WERI-Rb-1 (cell line): Measurements from ENCODE around the gene SEC23B.

Experiments
- DNase-seq: peaks from one replicate; pipeline ENCODE4 v3.0.0-alpha.2; 2020
- H3K27ac ChIP-seq: fragments of 250-450 bp; sonication (Bioruptor Pico); 2 replicates; pipeline ENCODE4 v1.5.1; 2020; ENCODE audit warnings: mild to moderate bottlenecking, moderate library complexity
- H3K27me3 ChIP-seq: fragments of 250-450 bp; sonication (Bioruptor Pico); 2 replicates; pipeline ENCODE4 v1.5.1; 2021; ENCODE audit warnings: mild to moderate bottlenecking, low read depth, moderate library complexity; ENCODE audit not compliant: insufficient read depth, severe bottlenecking
- H3K36me3 ChIP-seq: fragments of 250-450 bp; sonication (Bioruptor Pico); 2 replicates; pipeline ENCODE4 v1.5.1; 2020; ENCODE audit warnings: mild to moderate bottlenecking, moderate library complexity
- H3K4me3 ChIP-seq: 2 replicates; pipeline ENCODE4 v1.5.1; 2011; ENCODE audit warnings: low read depth, mild to moderate bottlenecking, control low read depth, low read length
- H3K9me3 ChIP-seq: fragments of 250-450 bp; sonication (Bioruptor Pico); 2 replicates; pipeline ENCODE4 v1.5.1; 2021; ENCODE audit warnings: mild to moderate bottlenecking, moderate library complexity; ENCODE audit not compliant: severe bottlenecking
- TF ChIP-seq, protein P1 (sequence below): IDR thresholded peaks from 2 replicates; pipeline ENCODE4 v1.5.1; 2011; ENCODE audit warnings: low read depth, mild to moderate bottlenecking, control low read depth, inconsistent platforms, low read length

The SEC23B gene

DNA sequence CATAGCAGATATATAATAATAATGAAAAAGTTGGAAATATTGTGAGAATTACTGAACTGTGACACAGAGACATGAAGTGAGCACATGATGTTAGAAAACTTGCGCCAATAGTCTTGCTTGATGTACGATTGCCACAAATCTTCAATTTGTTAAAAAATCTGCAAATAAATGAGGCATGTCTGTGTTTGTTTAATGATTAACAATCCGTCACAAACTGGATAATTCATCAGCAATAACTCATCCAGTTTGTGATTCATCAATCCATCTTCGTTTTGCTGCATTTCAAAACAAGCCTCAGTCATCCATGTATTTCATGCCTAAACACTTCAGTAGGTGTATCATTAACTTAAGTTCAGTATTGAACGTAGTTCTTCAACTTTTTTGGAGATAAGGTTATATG is 34.0 kb downstream of the SEC23B start:
- Histone ChIP-seq H3K9me3 (no peaks in the 10 kb centered on the region), H3K36me3 (peaks cover 43% of the 10 kb centered on the region), H3K4me3 (no peak overlapping the region), H3K27ac (no peak overlapping the region), H3K27me3 (no peaks in the 10 kb centered on the region)
- DNase-seq, result no peak
- TF ChIP-seq, protein P1, sequence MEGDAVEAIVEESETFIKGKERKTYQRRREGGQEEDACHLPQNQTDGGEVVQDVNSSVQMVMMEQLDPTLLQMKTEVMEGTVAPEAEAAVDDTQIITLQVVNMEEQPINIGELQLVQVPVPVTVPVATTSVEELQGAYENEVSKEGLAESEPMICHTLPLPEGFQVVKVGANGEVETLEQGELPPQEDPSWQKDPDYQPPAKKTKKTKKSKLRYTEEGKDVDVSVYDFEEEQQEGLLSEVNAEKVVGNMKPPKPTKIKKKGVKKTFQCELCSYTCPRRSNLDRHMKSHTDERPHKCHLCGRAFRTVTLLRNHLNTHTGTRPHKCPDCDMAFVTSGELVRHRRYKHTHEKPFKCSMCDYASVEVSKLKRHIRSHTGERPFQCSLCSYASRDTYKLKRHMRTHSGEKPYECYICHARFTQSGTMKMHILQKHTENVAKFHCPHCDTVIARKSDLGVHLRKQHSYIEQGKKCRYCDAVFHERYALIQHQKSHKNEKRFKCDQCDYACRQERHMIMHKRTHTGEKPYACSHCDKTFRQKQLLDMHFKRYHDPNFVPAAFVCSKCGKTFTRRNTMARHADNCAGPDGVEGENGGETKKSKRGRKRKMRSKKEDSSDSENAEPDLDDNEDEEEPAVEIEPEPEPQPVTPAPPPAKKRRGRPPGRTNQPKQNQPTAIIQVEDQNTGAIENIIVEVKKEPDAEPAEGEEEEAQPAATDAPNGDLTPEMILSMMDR, result no peak

DNA sequence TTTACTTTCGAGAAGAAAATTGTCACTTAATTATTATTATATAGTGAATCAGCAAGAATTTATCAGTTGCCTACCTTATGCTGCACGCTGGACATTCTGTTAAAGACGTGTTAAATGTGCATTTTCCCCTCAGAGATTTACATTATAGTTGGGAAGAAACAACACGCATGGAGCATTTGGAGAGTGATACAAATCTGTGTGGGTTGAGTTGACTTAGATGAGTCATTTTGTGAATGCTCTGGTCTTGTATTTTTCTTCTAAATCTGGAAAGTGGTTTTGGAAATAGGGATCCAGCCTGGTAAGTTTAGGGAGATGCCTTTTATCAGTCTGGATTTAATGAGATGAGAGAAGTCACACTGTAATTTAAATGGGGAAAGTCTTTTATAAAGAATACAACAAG is 35.5 kb downstream of the SEC23B start:
- DNase-seq, result no peak
- TF ChIP-seq, protein P1, result no peak
- peaks cover 41% of the 10 kb centered on the region for H3K36me3 ChIP-seq
- no peaks in the 10 kb centered on the region for H3K9me3 ChIP-seq
- H3K27me3 ChIP-seq, result no peaks in the 10 kb centered on the region
- no peak overlapping the region for H3K4me3 ChIP-seq
- H3K27ac ChIP-seq, result no peak overlapping the region

DNA sequence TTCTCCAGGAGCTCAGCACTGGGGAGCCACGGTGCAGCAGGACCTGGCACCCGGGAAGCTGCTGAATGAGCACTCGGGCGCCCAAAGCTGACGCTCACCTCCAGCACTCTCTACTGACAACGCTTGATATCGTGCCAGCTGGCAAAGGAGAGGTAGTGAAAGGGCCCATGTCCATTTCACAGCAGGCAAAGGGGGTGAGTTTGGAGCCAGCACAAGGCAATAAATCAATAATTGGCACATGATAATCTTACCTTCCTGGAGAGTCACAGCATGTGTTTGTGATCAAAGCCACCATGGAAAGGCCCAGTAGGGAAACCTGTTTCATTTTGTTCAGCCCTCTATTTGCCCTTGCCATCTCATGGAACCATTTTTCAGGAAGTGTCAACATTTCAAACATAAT is 36.2 kb downstream of the SEC23B start:
- Histone ChIP-seq H3K4me3 (no peak overlapping the region), H3K9me3 (no peaks in the 10 kb centered on the region), H3K36me3 (peaks cover 44% of the 10 kb centered on the region), H3K27ac (no peak overlapping the region), H3K27me3 (no peaks in the 10 kb centered on the region)
- no peak for DNase-seq
- TF ChIP-seq, protein P1, result no peak

DNA sequence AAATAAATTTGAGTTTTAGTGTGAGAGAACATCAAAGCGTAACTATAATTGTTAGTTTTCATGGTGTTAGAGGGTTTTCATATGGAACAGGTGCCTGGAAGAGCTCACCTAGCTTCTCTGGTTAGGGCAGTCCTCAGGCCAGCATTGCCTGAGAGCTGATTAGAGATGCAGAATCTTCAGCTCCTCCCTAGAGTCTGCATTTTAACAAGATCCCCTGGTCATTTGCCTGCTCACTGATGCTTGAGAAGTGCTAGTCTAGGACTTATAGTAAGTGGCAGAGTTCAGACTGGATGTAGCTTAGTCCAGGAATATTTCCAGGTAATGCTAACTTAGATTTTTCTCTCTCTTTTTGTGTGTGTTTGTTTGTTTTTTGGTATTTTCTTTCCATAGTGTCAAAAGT is 37.8 kb downstream of the SEC23B start:
- TF ChIP-seq, protein P1, result no peak
- Histone ChIP-seq H3K27me3 (no peaks in the 10 kb centered on the region), H3K9me3 (no peaks in the 10 kb centered on the region), H3K27ac (no peak overlapping the region), H3K4me3 (no peak overlapping the region), H3K36me3 (peaks cover 55% of the 10 kb centered on the region)
- no peak for DNase-seq

DNA sequence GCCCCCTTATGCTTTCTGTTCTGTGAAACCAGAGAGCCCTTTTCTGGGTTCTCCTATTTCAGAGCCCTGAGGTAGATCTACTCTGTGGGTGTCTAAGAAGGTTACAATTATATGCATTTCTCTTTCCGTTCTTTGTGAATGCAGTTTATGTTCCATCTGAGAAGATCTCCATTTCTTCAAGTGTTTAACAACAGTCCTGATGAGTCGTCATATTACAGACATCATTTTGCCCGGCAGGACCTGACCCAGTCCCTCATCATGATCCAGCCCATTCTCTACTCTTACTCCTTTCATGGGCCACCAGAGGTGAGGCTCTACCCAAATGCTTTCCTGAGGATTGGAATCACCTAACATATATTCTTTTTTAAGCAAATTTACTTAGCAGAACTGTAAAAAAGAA is 40.7 kb downstream of the SEC23B start:
- no peaks in the 10 kb centered on the region for H3K9me3 ChIP-seq
- H3K27me3 ChIP-seq, result no peaks in the 10 kb centered on the region
- TF ChIP-seq, protein P1, result no peak
- no peak overlapping the region for H3K4me3 ChIP-seq
- H3K36me3 ChIP-seq, result peaks cover 56% of the 10 kb centered on the region
- no peak overlapping the region for H3K27ac ChIP-seq
- DNase-seq, result no peak

DNA sequence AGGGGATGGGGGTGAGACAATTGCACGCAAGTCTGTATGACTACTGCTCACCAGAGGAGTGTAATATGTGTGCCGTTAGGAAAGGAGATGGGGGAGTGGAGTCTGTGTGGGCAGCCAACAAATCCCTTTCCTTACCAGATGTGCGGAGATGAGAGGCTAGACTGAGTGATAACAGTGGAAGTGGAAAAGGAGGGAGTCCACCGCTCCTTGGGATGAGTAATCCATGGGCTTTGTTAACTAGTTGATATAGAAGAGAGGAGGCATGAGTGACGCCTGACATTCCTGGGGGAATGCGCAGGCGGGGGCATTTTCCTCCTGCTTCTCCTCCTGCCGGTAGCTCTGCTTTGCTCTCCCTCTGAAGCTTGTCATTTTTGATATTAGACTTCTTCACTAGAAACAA is 46.0 kb downstream of the SEC23B start:
- no peaks in the 10 kb centered on the region for H3K9me3 ChIP-seq
- peaks cover 54% of the 10 kb centered on the region for H3K36me3 ChIP-seq
- H3K4me3 ChIP-seq, result no peak overlapping the region
- no peaks in the 10 kb centered on the region for H3K27me3 ChIP-seq
- TF ChIP-seq, protein P1, result no peak
- no peak overlapping the region for H3K27ac ChIP-seq
- no peak for DNase-seq
